ENCODE data around the gene ZNF410.

- TF ChIP-seq EZH2 (IDR thresholded peaks at IDR 0.05) (no peak), POLR2AphosphoS5 (IDR thresholded peaks at IDR 0.05; ENCODE audit: low read depth, low read length) (no peak), EZH2phosphoT487 (IDR thresholded peaks at IDR 0.05; ENCODE audit: borderline replicate concordance) (no peak), ATF3 (IDR thresholded peaks at IDR 0.05) (no peak), RAD21 (IDR thresholded peaks at IDR 0.05; ENCODE audit: low read depth) (no peak)
- TF ChIP-seq, protein P1, sequence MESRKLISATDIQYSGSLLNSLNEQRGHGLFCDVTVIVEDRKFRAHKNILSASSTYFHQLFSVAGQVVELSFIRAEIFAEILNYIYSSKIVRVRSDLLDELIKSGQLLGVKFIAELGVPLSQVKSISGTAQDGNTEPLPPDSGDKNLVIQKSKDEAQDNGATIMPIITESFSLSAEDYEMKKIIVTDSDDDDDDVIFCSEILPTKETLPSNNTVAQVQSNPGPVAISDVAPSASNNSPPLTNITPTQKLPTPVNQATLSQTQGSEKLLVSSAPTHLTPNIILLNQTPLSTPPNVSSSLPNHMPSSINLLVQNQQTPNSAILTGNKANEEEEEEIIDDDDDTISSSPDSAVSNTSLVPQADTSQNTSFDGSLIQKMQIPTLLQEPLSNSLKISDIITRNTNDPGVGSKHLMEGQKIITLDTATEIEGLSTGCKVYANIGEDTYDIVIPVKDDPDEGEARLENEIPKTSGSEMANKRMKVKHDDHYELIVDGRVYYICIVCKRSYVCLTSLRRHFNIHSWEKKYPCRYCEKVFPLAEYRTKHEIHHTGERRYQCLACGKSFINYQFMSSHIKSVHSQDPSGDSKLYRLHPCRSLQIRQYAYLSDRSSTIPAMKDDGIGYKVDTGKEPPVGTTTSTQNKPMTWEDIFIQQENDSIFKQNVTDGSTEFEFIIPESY (IDR thresholded peaks at IDR 0.05; ENCODE audit: extremely low read depth, insufficient replicate concordance, low read length) = no peak
- TF ChIP-seq, protein P2, sequence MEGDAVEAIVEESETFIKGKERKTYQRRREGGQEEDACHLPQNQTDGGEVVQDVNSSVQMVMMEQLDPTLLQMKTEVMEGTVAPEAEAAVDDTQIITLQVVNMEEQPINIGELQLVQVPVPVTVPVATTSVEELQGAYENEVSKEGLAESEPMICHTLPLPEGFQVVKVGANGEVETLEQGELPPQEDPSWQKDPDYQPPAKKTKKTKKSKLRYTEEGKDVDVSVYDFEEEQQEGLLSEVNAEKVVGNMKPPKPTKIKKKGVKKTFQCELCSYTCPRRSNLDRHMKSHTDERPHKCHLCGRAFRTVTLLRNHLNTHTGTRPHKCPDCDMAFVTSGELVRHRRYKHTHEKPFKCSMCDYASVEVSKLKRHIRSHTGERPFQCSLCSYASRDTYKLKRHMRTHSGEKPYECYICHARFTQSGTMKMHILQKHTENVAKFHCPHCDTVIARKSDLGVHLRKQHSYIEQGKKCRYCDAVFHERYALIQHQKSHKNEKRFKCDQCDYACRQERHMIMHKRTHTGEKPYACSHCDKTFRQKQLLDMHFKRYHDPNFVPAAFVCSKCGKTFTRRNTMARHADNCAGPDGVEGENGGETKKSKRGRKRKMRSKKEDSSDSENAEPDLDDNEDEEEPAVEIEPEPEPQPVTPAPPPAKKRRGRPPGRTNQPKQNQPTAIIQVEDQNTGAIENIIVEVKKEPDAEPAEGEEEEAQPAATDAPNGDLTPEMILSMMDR (IDR thresholded peaks at IDR 0.05 in 2 of 3, conservative IDR thresholded peaks at IDR 0.05 in 1 of 3; ENCODE audit: borderline replicate concordance in 1 of 3, insufficient read depth in 1 of 3, low read depth in 2 of 3, low read length in 2 of 3) = no peak
Measured at GRCh38 chr14:73909681-73910080, 23.0 kb downstream of the ZNF410 start.

All from HCT116 (cell line).